SU-DHL-6 (cell line): ENCODE measurements around the gene INTS3.

ENCODE experiments used
- EZH2phosphoT487 ChIP-seq: fragments of 200-600 bp; sonication (generic), shearing (Covaris generic); conservative IDR thresholded peaks from 2 replicates; pipeline ENCODE4 v1.6.1; 2018; ENCODE audit warnings: mild to moderate bottlenecking, antibody characterized with exemption, low read length, moderate library complexity, mixed read lengths
- TF ChIP-seq, protein P1 (sequence below): fragments of 200-600 bp; sonication (generic); IDR thresholded peaks from one replicate; pipeline ENCODE4 v1.5.1; 2017; ENCODE audit warnings: antibody characterized with exemption, mild to moderate bottlenecking, low read length, moderate library complexity; ENCODE audit not compliant: insufficient read depth, poor library complexity, severe bottlenecking

DNA sequence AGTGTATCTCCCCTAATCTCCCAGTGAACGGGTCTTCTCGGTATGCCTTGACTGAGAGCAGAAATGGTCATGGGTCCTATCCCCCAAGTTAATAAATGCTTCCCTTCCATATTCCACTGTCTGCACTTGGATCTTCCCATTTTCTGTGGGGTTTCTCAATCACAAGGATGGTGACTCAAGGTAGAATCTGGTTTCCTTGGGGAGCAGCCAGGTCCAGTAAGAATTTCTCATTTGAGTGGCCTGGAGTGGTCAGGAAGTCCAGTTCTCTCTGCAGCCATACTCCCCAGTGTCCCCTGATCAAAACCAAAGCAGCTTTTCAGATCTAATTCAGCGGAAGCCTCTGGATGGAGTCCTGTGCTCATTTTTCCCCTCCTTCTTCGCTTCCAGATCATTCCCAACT, 32.6 kb downstream of the INTS3 start:
- TF ChIP-seq, protein P1, sequence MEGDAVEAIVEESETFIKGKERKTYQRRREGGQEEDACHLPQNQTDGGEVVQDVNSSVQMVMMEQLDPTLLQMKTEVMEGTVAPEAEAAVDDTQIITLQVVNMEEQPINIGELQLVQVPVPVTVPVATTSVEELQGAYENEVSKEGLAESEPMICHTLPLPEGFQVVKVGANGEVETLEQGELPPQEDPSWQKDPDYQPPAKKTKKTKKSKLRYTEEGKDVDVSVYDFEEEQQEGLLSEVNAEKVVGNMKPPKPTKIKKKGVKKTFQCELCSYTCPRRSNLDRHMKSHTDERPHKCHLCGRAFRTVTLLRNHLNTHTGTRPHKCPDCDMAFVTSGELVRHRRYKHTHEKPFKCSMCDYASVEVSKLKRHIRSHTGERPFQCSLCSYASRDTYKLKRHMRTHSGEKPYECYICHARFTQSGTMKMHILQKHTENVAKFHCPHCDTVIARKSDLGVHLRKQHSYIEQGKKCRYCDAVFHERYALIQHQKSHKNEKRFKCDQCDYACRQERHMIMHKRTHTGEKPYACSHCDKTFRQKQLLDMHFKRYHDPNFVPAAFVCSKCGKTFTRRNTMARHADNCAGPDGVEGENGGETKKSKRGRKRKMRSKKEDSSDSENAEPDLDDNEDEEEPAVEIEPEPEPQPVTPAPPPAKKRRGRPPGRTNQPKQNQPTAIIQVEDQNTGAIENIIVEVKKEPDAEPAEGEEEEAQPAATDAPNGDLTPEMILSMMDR = no peak
- no peak for TF ChIP-seq EZH2phosphoT487
